Vein endothelial cell (primary cell): ENCODE measurements around the gene RACGAP1. TPM values are rescaled to one million over a fixed set of nuclear protein-coding genes. Genes with fewer than 3 reads are reported as not detected.

ENCODE experiments used
- total RNA-seq: library from RNA; depleted of rRNA; stranded (reverse); fragments of >200 nt; gene quantifications from 2 replicates; pipeline ENCODE4 v1.2.3, GENCODE V29; 2012

RACGAP1 gene
- 26.5 and 36.1 TPM in 2 replicates for total RNA-seq

GRCh38 chr12:50025187-50026059 lies at the start of gene RACGAP1:
Gene RACGAP1, minus strand, starts transcription at chr12:50025494. Its CDS starts 8,779 bp downstream, at chr12:50016715.

DNA sequence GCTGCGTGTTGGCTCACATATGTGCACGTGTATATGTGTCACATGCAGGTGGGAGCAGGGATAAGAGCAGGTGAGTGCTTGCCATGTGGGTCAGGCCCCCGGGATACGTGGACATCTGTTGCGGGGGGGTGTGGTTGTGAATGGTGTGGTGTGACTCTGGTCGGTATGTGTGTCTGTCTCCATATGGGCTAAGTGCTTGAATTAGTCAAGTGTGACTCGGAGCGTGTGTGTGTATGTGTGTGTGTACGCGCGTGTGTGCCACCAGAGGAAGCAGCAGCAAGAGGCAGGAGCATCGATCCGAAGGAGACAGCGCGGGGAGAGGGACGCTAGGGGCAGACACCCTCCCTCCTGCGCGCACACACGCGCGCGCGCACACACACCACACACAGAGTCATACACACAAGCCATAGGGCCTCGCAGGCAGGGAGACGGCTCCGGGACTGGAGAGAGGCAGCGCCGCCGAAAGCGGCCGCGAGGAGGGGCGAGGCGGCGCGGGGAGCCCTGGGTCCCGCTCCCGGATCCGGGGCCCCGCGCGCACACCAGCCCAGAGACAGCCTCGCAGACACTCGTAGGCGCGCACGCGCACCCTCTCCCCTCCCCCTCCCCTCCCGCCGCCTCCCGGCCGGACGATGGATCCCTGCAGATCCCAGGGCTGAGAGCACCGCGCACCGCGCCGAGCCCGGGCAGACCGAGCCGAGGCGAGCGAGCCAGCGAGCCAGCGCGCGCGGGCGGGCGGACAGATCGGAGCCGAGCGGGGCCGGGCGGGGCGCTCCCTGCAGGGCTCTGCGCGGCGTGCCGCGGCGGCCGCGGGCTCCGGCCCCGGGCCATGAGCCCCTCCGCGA lies 31.9 kb upstream of the RACGAP1 start, which contains the start of gene ASIC1:
Gene ASIC1, plus strand, starts transcription at position 597 of the 842 bp plus-strand sequence. CDS start 1,171 bp downstream, outside the sequence.

DNA sequence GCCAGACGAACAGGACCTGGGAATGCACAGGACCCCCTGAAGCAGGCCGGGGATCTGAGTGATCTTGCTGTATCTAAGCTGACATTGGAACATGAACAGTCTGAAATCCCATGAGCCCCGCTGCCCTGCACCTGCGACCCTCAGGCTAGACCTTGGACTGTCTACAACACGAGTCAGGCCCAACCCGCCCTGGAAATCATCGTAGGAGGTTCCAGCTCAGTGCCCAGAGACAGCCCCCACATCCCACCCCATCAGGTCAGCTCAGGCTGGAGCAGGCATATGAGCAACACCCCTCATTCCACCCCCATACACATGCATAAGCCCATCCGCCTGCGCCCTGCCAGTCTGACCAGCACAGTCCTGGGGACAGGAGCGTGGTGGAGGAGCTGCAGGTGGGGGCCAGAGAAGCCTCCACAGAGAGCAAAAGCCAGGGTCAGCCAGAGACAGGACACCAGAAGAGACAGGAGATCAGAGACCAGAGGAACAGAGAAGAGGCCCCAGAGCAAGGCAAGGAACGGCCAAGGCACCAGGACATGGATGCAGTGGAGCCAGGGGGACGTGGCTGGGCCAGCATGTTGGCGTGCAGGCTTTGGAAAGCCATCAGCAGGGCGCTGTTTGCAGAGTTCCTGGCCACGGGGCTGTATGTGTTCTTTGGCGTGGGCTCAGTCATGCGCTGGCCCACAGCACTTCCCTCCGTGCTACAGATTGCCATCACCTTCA lies 52.5 kb downstream of the RACGAP1 start, which contains the start of gene AQP6:
Gene AQP6, plus strand, starts transcription at position 307 of the 720 bp plus-strand sequence. Its CDS starts 227 bp downstream, at position 534.

DNA sequence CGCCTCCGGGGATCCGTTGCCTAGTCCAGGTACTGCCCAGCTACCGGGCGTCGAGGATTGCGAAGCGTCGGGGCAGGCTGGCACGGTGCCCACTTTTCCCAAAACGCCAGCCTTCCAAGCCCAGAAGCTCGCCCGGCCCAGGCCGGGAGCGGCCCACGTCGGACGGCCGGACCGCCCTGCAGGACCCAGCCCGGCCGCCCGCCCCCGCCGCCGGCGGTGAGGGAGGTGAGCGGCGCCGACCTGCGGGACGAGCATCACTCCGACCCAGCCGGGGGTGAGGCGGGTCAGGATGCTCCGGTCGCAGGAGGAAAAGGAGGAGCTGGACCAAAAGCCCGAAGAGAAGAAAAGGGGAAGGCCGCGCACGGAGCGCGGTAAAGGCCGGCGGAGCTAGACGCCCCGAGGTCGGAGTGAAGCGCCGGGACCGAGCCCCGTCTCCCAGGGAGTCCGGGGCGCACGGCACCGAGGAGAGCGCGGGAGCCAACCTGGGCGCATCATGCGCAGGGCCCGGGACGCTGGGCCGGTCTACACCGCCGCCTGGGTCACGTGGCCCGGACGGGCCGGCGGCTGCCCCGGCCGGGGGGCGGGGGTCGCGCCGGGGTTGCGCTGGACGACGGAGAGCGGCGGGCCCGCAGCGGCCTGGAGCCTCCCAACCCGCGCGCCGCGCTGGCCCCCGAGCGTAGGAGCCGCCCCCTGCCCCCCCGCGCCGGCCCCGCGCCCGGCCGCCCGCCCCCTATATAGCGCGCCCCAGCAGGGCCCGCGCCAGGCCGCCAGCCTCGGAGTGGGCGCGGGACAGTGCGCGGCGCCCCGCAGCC lies 64.0 kb downstream of the RACGAP1 start, which contains the start of gene AQP5:
Gene AQP5, plus strand, starts transcription at position 762 of the 812 bp plus-strand sequence. CDS start 146 bp downstream, outside the sequence.

GRCh38 chr12:49950273-49951251 lies 74.7 kb downstream of the RACGAP1 start, which contains the start of gene AQP2:
Gene AQP2, plus strand, starts transcription at chr12:49950737. Its CDS starts 94 bp downstream, at chr12:49950831.

Other genes starting within 250 kb of the RACGAP1 start
- gene NCKAP5L, start 197.1 kb downstream of the RACGAP1 start, total RNA-seq = 28.2 and 37.2 TPM in 2 replicates
- 2.6 and 3.4 TPM in 2 replicates for gene BCDIN3D, start 182.4 kb downstream of the RACGAP1 start, total RNA-seq
- gene FAIM2, start 121.6 kb downstream of the RACGAP1 start, total RNA-seq = not detected in 2 replicates
- gene AQP2, start 74.8 kb downstream of the RACGAP1 start, total RNA-seq = not detected in 2 replicates
- 0.29 TPM in 1 of 2 replicates, not detected in the other for gene AQP5, start 63.6 kb downstream of the RACGAP1 start, total RNA-seq
- gene AQP6, start 52.5 kb downstream of the RACGAP1 start, total RNA-seq = not detected in 2 replicates
- gene ASIC1, start 32.1 kb upstream of the RACGAP1 start, total RNA-seq = under 0.01 TPM in 1 of 2 replicates, not detected in the other
- 115 and 125 TPM in 2 replicates for gene SMARCD1, start 59.8 kb upstream of the RACGAP1 start, total RNA-seq
- gene GPD1, start 78.5 kb upstream of the RACGAP1 start, total RNA-seq = under 0.01 TPM in 1 of 2 replicates, not detected in the other
- 26.8 and 29.4 TPM in 2 replicates for gene COX14, start 86.7 kb upstream of the RACGAP1 start, total RNA-seq
- 27.8 and 35.1 TPM in 2 replicates for gene CERS5, start 141.9 kb upstream of the RACGAP1 start, total RNA-seq